DMS 273 (cell line): ENCODE results near the gene NPS.

ENCODE experiments used
- DNase-seq: peaks from one replicate; lab custom pipeline; 2025; ENCODE audit not compliant: unreplicated experiment; lab: John Stamatoyannopoulos, UW

The NPS gene, protein sequence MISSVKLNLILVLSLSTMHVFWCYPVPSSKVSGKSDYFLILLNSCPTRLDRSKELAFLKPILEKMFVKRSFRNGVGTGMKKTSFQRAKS

DNA sequence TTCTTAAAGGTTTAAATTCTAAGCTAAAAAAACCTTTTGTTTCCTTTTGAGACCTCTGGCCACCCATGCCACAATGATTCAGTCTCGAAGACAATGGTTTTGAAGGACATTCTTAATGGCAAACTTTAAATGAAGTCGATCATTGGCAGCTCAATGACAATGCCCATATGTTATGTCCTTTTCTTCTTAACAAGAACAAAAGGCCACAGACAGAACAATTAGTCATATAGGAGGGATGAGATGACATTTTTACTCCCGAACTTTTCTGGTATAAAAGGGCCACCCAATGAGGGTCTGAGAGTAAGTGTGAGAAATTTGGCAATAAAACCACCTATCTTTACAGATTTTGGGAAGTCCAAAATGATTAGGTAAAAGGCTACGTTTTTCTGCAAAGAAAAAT is at the start of gene NPS:
Gene NPS, plus strand, starts transcription at position 301 of the 400 bp plus-strand sequence. Its CDS starts 60 bp downstream, at position 361.
- no peak for DNase-seq

DNA sequence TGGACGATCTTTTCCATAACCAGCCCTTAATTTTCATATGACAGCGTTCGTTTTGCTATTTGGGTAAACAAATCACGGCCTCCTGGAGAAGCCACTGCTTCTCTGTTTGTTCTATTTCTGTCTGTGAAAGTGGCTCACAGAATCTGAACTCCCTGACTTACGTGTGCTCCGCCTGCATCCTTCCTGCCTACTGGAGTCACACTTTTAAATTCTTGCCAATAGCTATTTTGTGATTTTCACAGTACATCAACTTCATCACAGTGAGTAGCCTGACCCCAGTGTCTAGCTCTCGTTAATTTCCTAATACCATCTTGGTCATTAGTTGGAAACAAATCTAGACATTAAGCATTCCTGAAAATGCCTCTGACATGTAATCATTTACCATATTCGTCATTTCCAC is 49.0 kb upstream of the NPS start:
- no peak for DNase-seq

DNA sequence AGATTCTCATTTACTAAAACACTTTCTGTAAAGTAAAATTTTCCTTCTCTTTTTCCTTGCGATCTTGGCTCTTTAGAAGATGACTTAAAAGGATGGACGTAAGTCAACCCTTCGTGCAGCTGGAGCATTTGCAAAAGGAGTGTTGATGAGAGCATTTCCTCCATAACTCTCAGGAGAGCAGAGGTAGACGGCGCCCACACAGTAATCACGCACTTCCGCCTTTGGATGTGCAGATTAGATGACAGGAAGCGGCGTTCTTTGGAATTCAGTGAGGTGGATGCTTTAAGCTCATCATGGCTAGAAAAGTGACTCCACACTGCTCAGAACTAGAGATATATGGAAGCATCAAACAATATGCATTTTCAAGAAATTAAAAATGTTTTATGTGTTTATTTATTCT is 43.0 kb upstream of the NPS start:
- DNase-seq, result no peak

DNA sequence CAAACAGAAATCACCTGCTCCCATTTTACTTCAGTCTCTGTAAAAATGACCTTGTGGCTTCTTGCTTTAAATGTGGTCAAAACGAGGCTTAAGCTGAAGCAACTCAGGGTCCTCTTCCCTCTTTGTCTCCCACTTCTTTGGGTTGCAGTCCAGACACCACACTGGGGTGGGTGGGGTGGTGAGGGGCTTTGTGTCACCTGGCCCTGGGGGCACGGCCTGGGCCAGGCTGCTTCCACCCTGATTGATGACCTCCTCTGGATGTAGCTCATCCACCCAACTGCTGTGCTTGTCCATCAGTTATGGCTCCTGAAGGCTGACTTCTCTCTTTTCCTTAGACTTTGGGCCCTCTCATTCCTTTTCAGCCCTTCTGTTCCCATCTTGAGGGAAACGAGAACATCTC is 26.8 kb upstream of the NPS start:
- no peak for DNase-seq

DNA sequence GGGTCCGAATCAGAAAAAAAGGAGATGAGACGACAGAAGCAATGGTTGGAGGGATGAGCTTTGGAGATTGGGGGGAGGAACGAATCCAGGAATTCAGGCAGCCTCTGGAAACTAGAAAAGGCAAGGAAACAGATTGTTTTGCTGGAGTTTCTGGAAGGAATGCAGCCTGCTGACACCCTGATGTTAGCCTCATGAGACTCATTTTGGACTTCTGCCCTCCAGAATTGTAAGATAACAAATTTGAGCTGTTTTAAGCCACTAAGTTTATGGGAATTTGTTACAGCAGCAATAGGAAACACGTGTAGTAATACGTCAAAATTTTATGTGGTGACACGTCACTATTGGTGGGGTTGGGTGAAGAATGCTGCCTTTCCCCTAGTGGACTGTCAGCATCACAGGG is 25.6 kb upstream of the NPS start:
- no peak for DNase-seq

DNA sequence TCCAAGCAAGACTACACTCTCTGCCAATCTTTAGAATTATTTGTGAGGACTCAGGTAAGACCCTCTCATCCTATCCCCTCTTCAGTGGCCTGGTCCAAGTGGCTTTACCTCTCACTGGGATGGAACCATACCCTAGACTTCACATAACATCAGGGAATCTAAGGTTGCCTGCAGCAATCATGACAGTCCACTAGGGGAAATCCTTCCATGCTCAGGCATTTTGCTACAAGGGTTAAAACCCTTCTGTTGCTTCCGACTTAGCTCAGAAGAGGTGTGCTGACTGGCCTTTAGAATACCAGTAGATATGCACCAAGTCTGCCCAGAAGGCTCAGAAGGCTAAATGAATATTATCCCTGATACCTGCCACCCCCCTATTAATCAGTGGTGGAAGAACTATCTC is 24.9 kb upstream of the NPS start:
- peak; percentile 52 for DNase-seq

DNA sequence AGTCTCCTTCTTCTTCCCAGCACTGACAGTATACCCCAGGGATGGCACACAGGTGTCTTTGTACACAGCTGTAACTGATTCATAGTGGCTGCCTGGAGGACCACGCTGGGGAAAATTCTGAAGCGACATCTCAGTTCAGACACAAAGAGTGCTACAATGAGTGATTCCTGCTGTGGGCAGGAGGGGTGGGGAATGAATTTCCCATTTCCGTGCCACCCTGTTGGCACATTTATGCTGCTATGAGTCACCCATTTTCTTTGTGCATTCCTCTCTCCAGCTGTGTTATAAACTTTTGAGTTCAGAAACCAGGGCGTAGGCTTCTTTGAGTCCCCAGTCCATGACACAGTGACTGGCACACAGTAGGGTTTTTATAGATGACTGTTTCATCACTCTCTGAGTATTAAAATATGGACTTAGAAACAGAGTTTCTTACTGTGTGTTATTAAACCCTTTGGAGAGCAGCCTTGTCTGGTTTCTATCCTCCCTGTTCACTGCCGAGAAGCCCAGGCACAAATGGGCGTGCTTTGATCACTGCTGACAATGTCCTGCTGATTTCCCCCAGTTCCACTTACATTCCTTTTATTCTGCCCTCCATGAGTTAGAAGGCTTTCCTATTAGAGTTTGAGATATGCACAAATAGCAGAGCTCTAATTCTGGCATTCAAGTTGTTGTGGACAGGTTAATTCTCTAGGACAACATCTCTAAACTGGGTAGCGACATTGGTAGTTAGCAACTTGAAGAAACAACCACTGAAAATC is 24.0 kb upstream of the NPS start:
- DNase-seq, result no peak

DNA sequence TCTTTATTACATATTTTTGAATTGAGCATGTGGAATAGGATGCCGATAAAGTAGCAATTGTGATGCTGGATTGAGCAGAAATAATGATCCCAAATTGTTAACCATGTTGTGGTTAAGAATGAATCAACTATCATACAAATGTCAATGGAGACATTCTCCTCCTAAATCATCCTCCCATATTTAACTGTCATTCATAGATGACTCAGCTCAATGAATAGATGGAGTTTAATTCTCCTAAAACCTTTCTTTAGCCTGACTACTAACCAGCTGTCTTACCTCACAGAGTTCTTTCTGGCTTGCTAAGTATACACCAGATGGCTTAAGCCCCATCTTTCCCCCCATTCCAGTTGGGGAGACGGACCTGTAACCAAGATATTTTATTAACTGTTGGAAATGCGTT is 23.4 kb upstream of the NPS start:
- peak; percentile 44 for DNase-seq

DNA sequence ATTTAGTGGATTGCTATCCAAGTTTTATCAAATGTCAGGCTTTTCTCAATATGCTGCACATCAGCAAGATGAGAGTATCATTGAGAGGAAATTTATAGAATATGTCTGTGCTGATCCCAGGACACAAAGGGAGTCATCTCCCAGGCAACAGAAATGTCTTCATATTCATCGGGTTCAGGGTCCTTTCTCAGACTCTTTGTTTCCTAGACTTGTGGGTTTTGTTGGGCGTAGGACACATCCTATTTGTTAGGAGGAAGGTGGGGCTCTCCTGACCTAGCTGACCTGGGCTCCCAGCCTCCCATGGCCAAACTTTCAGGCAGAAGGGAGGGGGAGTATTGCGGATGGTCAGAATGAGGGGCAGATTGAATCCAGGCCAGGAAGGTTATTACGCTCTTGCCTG is 22.9 kb upstream of the NPS start:
- peak; percentile 60 for DNase-seq

DNA sequence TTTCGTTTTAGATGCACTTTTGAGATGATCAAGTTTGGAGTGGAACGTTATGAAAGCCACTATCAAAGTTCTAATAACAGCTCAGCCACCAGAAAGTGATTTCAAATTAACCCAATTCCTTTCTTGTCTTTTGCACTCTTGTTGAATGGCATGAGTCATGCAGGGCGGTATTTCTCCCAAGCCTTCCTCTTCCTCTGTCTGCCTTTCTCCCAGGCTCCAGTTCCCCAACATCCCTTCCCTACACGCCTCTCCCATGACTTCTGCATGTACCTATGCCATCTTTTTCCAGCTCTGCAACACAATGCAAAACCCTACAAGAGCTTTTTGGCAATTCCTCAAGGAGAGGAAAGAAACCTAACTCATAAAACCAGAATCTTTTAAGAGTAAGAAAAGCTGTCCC is 21.8 kb upstream of the NPS start:
- no peak for DNase-seq

DNA sequence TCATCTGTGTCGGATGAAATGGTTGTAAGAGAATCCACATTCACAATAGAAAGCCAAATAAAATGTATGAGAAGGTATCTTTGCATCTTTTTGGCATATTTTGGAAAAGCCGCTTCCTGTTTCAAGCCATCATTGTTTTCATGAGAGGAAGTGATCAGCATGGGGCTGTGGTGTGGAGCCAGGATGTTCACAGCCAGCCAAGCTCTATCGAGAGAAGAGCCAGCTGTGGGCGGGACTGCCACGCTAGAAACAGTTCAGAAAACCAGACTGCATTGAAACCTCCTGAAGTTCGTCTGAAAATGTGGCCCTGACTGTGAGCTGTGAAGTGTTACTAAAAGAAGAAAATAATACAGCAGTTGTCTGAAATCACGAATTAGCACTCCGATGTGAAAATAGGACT is 21.2 kb upstream of the NPS start:
- DNase-seq, result no peak

DNA sequence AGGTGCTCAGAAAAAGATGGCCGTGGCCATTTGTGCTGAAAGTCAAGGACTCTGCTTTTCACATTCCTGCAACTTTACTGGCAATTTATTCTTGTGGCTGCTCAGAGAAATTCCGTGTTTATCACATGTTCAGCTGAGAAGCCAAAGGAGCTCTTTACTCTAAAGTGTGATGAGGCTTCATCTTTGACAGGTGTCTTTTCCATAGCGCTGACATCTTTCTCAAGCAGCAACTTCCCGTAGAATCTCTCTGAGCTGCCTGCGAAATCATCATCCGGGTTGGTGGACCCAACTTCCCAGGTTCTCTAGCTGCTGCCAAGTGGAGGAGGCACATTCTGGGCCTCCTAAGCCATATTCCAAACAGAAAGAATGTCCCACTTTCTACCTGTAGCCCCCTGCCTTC is 16.9 kb upstream of the NPS start:
- DNase-seq, result no peak

DNA sequence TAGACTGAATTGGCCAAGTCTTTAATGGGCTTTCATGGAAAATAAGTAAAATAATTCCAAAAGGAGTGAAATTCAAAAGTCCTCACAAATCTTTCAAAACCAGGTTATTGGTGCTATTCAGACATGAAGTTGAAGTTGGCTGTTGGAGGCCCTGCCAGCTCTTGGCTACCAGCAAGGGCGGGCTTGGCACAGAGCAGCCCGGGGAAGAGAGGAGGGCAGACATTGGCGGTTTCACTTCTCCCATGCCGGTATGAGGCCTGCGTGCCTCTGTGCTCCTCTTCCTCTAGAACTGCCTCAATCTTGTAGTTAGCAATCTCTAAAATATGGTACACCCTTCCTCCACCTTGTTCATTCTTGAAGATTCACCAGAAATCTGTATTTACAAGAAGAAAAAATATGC is 16.4 kb upstream of the NPS start:
- DNase-seq, result no peak

DNA sequence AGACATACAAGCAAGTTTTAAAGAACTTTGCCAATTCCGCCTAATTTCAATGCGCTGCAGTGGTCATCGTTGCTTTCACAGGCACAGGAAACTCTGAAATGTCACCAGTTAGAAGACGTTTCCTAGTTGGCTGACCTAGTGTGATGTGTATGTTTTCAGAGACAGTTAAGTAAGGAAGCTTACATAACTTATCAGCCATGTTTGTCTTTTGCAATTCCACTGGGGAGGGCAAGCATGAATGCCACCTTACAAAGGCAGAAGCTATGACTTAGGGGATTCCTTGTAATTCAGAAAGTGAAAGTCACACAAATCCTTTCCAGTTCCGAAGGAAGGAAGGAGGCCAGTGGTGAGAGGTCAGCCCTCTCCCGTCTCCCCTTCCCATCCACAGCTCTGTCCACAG is 15.0 kb upstream of the NPS start:
- DNase-seq, result no peak

DNA sequence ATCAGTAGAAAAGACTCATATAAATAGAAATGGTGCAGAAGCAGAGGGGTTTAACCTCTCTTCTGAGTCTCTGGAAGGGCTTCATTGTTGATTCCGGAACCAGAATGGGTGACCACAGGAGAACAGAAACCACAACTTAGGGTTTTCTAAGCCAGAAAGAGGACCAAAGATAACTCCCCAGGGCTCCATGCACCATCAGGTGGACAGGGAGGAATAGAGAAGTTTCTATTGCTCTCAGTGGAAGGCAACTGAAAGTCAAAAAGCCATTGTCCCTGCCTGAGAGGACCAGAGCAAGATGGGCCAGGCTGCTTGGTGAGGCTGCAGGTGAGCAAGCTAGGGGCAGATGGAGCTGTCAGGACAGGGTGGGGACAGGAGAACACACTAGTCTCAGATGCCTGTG is 14.6 kb upstream of the NPS start:
- DNase-seq, result no peak

DNA sequence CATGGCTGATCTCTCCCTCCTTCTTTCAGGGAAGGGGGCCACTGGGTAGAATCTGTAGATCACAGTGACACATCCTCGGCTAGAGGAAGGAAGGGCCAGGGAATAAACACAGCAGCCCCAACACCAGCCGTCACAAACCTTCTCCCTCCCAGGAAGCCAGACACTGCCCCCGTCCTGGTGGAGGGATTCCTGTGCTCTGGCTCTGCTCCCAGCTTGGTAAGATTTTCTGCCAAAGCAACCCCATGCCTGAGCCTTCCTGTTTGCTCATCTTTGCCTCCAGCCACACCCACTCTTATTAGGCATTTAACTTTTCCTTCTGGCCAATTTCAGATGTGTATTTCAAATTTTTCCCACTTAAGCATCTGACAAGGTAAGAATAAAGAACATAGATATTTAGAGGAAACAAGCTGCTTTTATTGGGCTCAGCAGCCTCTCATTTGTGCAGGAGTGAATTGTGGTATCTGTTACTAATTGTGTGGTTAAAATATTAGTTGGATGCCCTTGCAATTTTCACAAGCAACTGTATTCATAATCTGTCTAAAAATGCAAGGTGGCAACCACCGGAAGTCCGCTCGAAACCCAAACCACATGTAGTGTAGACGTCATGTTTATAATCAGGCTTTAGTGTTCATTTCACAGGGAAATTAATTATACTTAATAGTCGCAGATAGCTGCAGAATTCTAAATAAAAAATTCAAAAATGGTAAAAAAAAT is 13.2 kb upstream of the NPS start:
- DNase-seq, result peak; percentile 46

DNA sequence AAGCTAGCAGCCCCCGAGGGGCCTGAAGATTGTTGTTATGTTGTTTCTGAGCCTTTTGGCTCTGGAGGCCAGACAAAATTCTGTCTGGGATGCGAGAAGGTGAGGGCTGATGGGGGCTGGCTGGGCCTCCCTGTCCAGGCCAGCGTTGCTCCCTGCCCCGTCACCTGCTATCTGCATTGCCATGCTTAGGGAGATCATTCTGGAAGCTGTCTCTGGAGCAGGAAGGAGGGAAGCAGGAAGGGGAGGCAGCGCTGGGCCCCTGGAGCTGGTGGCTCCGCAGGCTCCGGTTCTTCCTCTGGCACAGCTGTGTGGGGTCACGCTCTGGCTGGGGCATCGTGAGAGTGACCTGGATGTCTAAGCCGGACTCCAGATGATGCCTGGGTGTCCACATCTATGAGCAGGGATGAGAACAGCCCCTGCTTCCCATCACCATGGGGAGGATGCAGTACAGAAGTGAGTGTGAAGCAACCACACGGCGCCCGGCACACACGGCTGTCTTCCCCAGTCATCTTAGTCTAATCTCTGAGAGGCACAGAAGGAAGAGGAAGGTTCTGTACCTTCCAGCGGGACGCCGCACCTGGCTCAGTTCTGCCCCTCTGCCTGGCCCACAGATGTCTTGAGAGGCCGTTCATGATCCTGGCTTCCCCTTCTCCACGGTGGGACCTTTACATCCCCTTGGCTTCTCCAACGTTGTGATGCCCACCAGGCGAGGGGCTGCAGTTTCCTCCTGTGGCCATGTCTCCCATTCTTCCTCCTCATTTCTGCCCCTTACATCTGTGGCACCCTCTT is 11.9 kb upstream of the NPS start:
- DNase-seq, result no peak

DNA sequence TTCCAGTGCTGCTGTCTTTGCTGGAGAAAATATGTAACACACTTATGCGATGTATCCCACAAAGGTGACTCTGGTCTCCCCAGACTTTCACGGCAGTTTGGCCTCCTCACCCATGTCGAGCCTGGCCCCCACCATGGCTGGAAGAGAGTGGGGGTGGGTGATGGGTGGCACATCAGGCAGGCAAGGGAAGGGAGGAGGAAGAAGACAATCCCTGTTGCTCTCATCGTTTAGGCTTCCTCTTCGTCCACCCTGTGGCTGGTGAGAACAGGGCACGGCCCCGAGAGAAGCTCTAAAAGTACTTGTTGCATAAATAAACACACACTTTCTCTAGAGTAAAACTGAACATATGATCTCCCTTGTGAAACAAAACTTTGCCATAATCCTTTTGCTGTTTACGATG is 11.2 kb upstream of the NPS start:
- no peak for DNase-seq

DNA sequence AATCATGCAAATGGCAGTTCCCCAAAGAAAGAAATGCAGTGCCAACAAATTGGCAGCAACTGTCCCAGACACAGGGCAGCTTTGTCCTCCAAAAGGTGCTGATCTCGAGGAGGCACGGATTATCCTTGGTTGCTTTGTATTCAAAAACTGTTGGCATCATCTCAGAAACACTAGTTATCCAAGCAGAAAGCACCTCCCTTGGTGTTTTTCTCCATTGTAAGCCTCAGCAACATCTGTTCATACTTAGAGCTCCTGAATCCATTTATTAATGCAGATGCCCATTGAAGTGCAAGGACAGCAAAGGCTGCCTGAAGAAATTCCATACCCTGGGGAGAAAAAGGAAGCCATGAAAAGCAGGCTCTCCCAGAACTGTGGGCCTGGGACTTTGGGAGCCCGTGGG is 1.1 kb upstream of the NPS start:
- DNase-seq, result peak; percentile 69

DNA sequence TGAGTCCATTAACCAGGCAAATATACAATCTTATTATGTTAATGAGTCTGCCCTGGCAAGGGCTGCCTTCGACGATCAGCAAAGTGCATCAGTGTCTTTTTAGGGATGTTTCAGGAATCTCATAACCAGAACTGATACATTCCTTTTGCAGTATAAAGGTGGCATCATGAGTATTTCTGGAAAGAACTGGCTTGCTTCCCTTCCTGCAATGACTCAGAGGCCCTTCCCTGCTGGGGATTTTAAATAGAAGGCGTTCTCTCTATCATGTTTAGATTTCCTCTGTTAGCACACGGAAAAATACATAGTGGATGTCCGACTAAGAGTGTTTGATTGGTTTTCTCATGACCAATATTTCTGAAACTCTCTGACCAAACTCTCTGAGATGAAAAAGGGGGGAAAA is 1.8 kb downstream of the NPS start:
- DNase-seq, result peak; percentile 13

DNA sequence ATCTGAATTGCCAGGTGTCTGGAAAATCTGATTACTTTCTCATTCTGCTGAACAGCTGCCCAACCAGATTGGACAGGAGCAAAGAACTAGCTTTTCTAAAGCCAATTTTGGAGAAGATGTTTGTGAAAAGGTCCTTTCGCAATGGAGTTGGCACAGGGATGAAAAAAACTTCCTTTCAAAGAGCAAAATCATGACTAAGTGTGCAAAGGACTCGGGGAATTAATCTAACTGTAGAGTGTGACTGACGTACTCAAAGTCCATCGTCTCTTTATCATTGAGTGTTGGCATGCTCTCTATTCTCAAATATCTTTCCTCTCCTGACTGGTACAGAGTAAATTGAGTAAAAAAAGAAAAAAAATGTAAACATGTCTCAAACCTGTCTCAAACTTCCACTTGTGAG is 3.3 kb downstream of the NPS start:
- peak; percentile 66 for DNase-seq

DNA sequence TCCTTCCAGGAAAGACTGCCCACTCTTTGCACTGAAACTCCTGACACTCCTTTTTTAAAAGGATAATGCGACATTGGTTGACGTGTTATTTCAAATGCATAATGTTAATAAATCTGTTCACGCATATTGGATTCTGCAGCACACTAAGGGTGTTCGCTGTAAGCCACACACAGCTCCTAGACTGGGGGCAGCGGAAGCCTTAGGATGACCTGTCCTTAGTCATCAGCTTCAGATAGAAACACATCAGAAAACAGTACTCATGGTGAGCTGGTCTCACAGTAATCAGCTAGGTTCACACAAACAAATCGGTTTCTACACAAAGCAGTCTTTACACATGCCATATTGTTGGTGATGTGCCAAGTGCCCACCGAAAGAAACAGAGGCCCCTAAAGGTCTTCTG is 4.3 kb downstream of the NPS start:
- DNase-seq, result no peak
